ENCODE results near the gene MTMR12.
A peak's percentile ranks its signal among the peaks of the same experiment; 100 is the strongest.

MTMR12 gene

GRCh38 chr5:32259033-32259432 lies 53.7 kb downstream of the MTMR12 start:
- TF ChIP-seq TCF12 (IDR thresholded peaks at IDR 0.05; ENCODE audit: low read depth) (no peak), EGR1 (IDR thresholded peaks at IDR 0.05) (no peak), YY1 (IDR thresholded peaks at IDR 0.05; ENCODE audit: low read depth) (no peak), MAX (IDR thresholded peaks at IDR 0.05) (no peak), TAF1 (IDR thresholded peaks at IDR 0.05; ENCODE audit: low read depth) (no peak), ZBTB7A (IDR thresholded peaks at IDR 0.05; ENCODE audit: low read depth) (no peak), CEBPB (IDR thresholded peaks at IDR 0.05) (no peak), RAD21 (IDR thresholded peaks at IDR 0.05; ENCODE audit: low read depth) (no peak), REST (IDR thresholded peaks at IDR 0.05; ENCODE audit: low read depth) (no peak), USF1 (IDR thresholded peaks at IDR 0.05) (no peak)

- TF ChIP-seq NFIC (IDR thresholded peaks at IDR 0.05) (no peak), FOXM1 (IDR thresholded peaks at IDR 0.05; ENCODE audit: borderline replicate concordance, low read depth) (no peak), USF1 (IDR thresholded peaks at IDR 0.05) (no peak), EGR1 (IDR thresholded peaks at IDR 0.05) (no peak), TEAD4 (IDR thresholded peaks at IDR 0.05) (no peak), CREB1 (IDR thresholded peaks at IDR 0.05; ENCODE audit: low read depth) (no peak)
Measured at GRCh38 chr5:32258424-32258823, 54.3 kb downstream of the MTMR12 start.

GRCh38 chr5:32255540-32255900 lies 57.2 kb downstream of the MTMR12 start:
- TF ChIP-seq TEAD4 (IDR thresholded peaks at IDR 0.05) (no peak), CREB1 (IDR thresholded peaks at IDR 0.05; ENCODE audit: low read depth) (no peak), YY1 (IDR thresholded peaks at IDR 0.05; ENCODE audit: low read depth) (no peak), TAF1 (IDR thresholded peaks at IDR 0.05; ENCODE audit: low read depth) (no peak), CEBPB (IDR thresholded peaks at IDR 0.05) (no peak), USF1 (IDR thresholded peaks at IDR 0.05) (no peak), REST (IDR thresholded peaks at IDR 0.05; ENCODE audit: low read depth) (no peak), ZBTB7A (IDR thresholded peaks at IDR 0.05; ENCODE audit: low read depth) (no peak), FOXM1 (IDR thresholded peaks at IDR 0.05; ENCODE audit: borderline replicate concordance, low read depth) (no peak)

- TF ChIP-seq MAX (IDR thresholded peaks at IDR 0.05) (no peak), TCF12 (IDR thresholded peaks at IDR 0.05; ENCODE audit: low read depth) (peak; percentile 75), EP300 (IDR thresholded peaks at IDR 0.05; ENCODE audit: borderline replicate concordance) (peak; percentile 15; the same call in 1 of the 2 replicates), TAF1 (IDR thresholded peaks at IDR 0.05; ENCODE audit: low read depth) (no peak), TEAD4 (IDR thresholded peaks at IDR 0.05) (no peak), CEBPB (IDR thresholded peaks at IDR 0.05) (no peak), EGR1 (IDR thresholded peaks at IDR 0.05) (no peak), REST (IDR thresholded peaks at IDR 0.05; ENCODE audit: low read depth) (no peak), ZBTB7A (IDR thresholded peaks at IDR 0.05; ENCODE audit: low read depth) (no peak), RAD21 (IDR thresholded peaks at IDR 0.05; ENCODE audit: low read depth) (no peak), NFIC (IDR thresholded peaks at IDR 0.05) (peak; percentile 61; the same call in 1 of the 2 replicates), CREB1 (IDR thresholded peaks at IDR 0.05; ENCODE audit: low read depth) (no peak), FOXM1 (IDR thresholded peaks at IDR 0.05; ENCODE audit: borderline replicate concordance, low read depth) (no peak), YY1 (IDR thresholded peaks at IDR 0.05; ENCODE audit: low read depth) (no peak), USF1 (IDR thresholded peaks at IDR 0.05) (peak; percentile 89)
Measured at GRCh38 chr5:32254881-32255539, 57.7 kb downstream of the MTMR12 start.

Data from Ishikawa (cell line).